ENCODE data around the gene DNAJB9.

The DNAJB9 gene

DNA sequence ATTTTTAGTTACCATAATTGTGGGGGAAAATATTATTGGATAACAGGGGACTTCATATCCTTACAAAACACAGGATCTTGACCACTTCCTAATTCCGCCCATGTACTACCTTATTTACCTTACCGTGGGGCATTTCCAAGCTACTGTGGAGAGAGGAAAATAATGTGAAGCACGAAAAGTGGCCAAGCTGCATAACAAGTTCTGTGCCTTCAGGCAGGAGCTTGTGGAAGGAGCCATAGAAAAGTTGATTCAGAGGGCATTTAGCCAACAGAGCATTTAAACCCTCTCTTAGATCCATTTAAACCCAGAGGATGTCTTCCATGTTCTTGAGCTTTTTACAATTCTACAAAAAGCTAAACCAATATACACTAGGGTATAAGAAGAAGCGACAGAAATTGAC, 41.6 kb downstream of the DNAJB9 start:
- no peak for DNase-seq

DNA sequence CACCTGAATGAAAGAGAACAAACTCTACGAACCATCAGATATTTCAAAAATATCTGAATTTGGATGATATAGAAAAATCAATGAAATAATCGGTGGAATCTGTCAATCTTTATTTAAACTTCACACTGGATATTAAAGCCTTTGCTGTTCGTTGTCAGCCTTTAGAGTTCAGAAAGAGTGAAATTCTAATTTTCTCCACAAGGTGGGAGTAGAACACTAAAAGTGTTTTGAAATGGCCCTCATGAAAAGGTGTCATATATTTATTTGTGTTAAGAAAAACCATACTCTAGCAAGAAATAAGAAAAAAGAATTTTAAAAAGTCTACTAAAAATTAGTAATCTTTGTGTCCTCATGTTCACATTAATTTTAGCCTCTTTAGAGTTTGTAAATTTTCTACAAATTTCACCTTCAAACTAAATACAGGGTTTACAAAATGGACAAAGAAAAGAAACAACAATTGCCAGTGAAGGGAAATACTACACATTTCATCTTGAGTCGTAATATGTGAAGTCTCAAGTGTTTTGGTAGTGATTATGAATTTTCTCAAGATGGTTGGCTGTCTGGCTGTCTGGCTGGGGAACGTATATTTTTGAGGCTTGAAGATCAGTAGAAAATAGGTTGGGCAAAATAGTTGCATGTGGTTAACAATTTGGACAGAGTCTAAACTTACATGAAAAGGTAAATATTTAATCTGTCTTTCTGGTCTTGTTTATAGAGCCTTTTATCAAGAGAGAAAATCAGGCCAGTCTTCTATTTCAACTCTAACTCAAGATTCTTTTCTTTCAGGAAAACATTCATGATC, 43.7 kb downstream of the DNAJB9 start:
- DNase-seq, result no peak

DNA sequence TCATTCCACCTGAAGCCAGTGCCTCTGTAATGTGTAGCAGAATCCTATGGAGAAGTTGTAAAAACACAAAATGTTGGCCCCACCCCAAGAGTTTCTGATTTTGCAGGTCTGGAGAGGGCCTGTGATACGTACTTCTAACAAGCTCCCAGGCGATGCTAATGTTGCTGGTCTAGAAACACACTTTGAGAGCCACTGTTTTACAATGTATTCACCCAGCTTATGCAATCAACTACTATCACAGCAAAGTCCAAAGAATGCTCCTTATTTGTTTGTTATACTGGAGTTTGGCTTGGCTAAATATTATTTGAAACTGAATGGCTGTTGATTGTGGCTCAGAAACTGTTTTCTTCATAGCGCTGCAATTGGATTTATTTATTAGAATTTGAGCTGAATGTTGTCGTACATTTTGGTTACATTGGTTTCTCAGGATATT, 44.3 kb downstream of the DNAJB9 start:
- no peak for DNase-seq

DNA sequence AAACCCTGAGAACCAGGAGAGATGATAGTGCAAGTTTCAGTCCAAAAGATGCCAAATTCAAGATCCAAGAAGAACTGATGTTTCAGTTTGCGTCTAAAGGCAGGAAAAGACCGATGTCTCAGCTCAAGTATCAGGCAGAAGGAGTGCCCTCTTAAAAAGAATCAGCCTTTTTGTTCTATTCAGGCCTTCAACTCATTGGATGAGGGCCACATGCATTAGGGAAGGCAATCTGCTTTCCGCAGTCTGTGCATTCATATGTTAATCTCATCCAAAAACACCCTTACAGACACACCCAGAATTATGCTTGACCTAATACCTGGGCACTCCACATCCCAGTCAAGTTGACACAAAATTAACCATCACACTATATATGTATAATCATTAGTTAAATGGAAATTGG, 45.2 kb downstream of the DNAJB9 start:
- DNase-seq, result no peak

DNA sequence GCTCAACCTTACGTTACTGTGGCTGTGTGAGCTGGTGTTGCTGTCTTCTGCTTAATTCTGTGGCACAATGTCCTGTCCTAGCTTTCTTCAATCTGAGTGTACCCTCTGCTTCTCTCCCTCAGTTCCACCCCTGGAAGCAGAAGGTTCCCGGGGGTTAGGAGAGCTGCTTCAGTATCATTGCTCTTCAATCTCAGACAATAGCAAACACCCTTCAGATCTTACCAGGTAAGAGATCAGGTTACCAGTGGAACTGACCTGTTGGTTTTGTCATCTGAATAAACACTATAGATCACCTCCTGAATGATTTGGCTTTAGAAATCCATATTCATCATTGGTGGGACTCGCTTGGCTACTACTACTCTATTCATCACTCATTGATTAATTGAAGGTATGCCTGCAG, 48.4 kb downstream of the DNAJB9 start:
- DNase-seq, result no peak

DNA sequence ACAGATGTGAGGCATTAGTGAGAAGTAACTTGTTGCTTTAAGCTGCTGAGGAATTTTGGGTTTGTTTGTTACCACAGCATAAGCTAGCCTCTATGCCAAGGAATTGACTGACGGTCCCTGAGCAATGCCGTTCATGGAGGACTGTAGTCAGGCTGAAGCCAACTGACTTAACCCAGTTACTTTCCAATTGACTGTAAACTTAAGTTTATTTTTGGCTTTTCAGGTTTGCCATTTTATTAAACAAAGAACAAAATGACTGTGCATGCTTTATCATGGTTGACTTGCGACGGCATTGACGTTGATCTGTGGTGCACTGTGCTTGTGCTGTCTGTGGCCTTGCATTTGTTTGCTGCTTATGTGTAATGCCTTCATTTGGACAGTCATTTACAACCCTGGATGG, 53.5 kb downstream of the DNAJB9 start:
- DNase-seq, result no peak
